Mucosa of descending colon (tissue), 3 donors: ENCODE data around the gene ZXDC. TPM values are rescaled to one million over a fixed set of nuclear protein-coding genes. Genes with fewer than 3 reads are reported as not detected.

Source experiments
- ATAC-seq: fragments of 200-7000 bp; cut with Tn5 transposase; one replicate; pipeline ENCODE4 v1.9.1; 2020; ENCODE audit warnings: mild to moderate bottlenecking, moderate library complexity
- DNase-seq, 3 donors: peaks; one replicate each; pipeline ENCODE4 v3.0.0-alpha.2; 2020
- H3K36me3 ChIP-seq: fragments of 200-600 bp; one replicate; pipeline ENCODE4 v1.8.0; 2021; ENCODE audit warnings: low read depth, mild to moderate bottlenecking
- H3K4me1 ChIP-seq: fragments of 200-600 bp; one replicate; pipeline ENCODE4 v1.8.0; 2021; ENCODE audit warnings: low read depth, mild to moderate bottlenecking
- H3K4me3 ChIP-seq: fragments of 200-600 bp; one replicate; pipeline ENCODE4 v1.8.0; 2021; ENCODE audit warnings: mild to moderate bottlenecking
- H3K9me3 ChIP-seq: fragments of 200-600 bp; one replicate; pipeline ENCODE4 v1.8.0; 2021; ENCODE audit warnings: mild to moderate bottlenecking
- CTCF ChIP-seq: fragments of 200-600 bp; IDR thresholded peaks from one replicate; pipeline ENCODE4 v1.8.0; 2022; ENCODE audit warnings: antibody characterized with exemption, mild to moderate bottlenecking
- intact Hi-C, 2 donors: fragments of 100-400 bp; cut with DNase I in 1 of 2; cut with micrococcal nuclease in 1 of 2; formaldehyde crosslinking; loops; one replicate each; pipeline versions ENCODE4 v1.11.0 to v1.11.1; 2022; cut with DNase I, micrococcal nuclease
- total RNA-seq, 3 donors: library from RNA; stranded (reverse); fragmentation: NEBNext Ultra II Directional in 2 of 3; extraction: Animal tissue kit (Norgen Biotek cat#: 25700) in 2 of 3; gene quantifications; one replicate each; pipeline versions ENCODE4 v1.2.1 to v1.2.4, GENCODE V29; 2021 to 2023
- donor health status: DM: no; HTN: no; CAD: no; lungs with moderate emphysema.
- donor health status: DM: no; HTN: no; CAD: no.
- donor health status: DM: no; HTN: yes; CAD: no.

Gene ZXDC
- total RNA-seq, 3 donors from 2014 or later: 28.7 to 39.4 (median 37.7) TPM

GRCh38 chr3:126422121-126422520 lies 53.6 kb downstream of the ZXDC start:
- no peak overlapping the region for H3K4me3 ChIP-seq
- no peaks in the 10 kb centered on the region for H3K4me1 ChIP-seq
- intact Hi-C loops: no loop called here
- DNase-seq (no peak), ATAC-seq (no peak)
- no peak for TF ChIP-seq CTCF
- H3K9me3 ChIP-seq: peaks cover 12% of the 10 kb centered on the region
- no peaks in the 10 kb centered on the region for H3K36me3 ChIP-seq

GRCh38 chr3:126421573-126422119 lies 54.0 kb downstream of the ZXDC start:
- H3K9me3 ChIP-seq: peaks cover 7% of the 10 kb centered on the region
- H3K36me3 ChIP-seq: no peaks in the 10 kb centered on the region
- no peaks in the 10 kb centered on the region for H3K4me1 ChIP-seq
- DNase-seq (no peak), ATAC-seq (no peak)
- intact Hi-C loops: no loop called here
- no peak for TF ChIP-seq CTCF
- H3K4me3 ChIP-seq: no peak overlapping the region

- Histone ChIP-seq H3K36me3 (no peaks in the 10 kb centered on the region), H3K4me1 (no peaks in the 10 kb centered on the region), H3K9me3 (no peaks in the 10 kb centered on the region), H3K4me3 (no peak overlapping the region)
- ATAC-seq (no peak), DNase-seq (peak in 1 of 3 donors; percentile 8)
- TF ChIP-seq CTCF: no peak
- intact Hi-C loops: no loop called here
Measured at GRCh38 chr3:126419886-126420786, 55.6 kb downstream of the ZXDC start.

GRCh38 chr3:126419151-126419703 lies 56.5 kb downstream of the ZXDC start:
- peak in 1 of 3 donors; percentile 7 for DNase-seq
- intact Hi-C loops: no loop called here
- H3K36me3 ChIP-seq: no peaks in the 10 kb centered on the region
- ATAC-seq: no peak
- TF ChIP-seq CTCF: no peak
- no peaks in the 10 kb centered on the region for H3K9me3 ChIP-seq
- H3K4me1 ChIP-seq: no peaks in the 10 kb centered on the region
- no peak overlapping the region for H3K4me3 ChIP-seq

- no peak for TF ChIP-seq CTCF
- no peaks in the 10 kb centered on the region for H3K4me1 ChIP-seq
- DNase-seq (peak in 1 of 3 donors; percentile 9), ATAC-seq (no peak)
- no peaks in the 10 kb centered on the region for H3K9me3 ChIP-seq
- no peak overlapping the region for H3K4me3 ChIP-seq
- H3K36me3 ChIP-seq: no peaks in the 10 kb centered on the region
- intact Hi-C loops: no loop called here
Measured at GRCh38 chr3:126418661-126419131, 57.0 kb downstream of the ZXDC start.
